Ovary (tissue), 9 donors: ENCODE results near the gene CERKL. TPM values are rescaled to one million over a fixed set of nuclear protein-coding genes. Genes with fewer than 3 reads are reported as not detected.

Source experiments
- DNase-seq, 5 donors: peaks; one replicate each; pipeline ENCODE4 v3.0.0-alpha.2; 2019 to 2020
- H3K27ac ChIP-seq, 2 donors: fragments of 200-600 bp; one replicate each; pipeline versions ENCODE4 v1.5.1 to v1.8.0; 2019 to 2022
- H3K27me3 ChIP-seq: fragments of 200-600 bp; one replicate; pipeline ENCODE4 v1.8.0; 2022
- H3K36me3 ChIP-seq: fragments of 200-600 bp; sonication (generic); one replicate; pipeline ENCODE4 v1.5.1; 2019
- H3K4me1 ChIP-seq: one replicate; pipeline ENCODE4 v1.8.1; 2013; ENCODE audit warnings: mild to moderate bottlenecking, moderate library complexity; ENCODE audit not compliant: insufficient read depth
- H3K4me3 ChIP-seq: fragments of 200-600 bp; sonication (generic); one replicate; pipeline ENCODE4 v1.5.1; 2017
- H3K9me3 ChIP-seq, 2 donors: fragments of 200-600 bp in 1 of 2; sonication (generic) in 1 of 2; one replicate each; pipeline versions ENCODE4 v1.5.1 to v1.8.1; 2013 to 2019; ENCODE audit warnings: mild to moderate bottlenecking in 1 of 2, moderate library complexity in 1 of 2
- EP300 ChIP-seq: sonication (generic); formaldehyde crosslinking; IDR thresholded peaks from one replicate; pipeline ENCODE4 v1.6.1; 2017; ENCODE audit warnings: antibody characterized with exemption
- POLR2A ChIP-seq: fragments of 450-650 bp; IDR thresholded peaks from one replicate; pipeline ENCODE4 v1.6.1; 2017; ENCODE audit warnings: antibody characterized with exemption, mild to moderate bottlenecking, moderate library complexity
- WGBS, 3 donors: extraction: QIAGEN DNeasy Blood & Tissue Kit in 1 of 3; methylation state at CpG; one replicate each; pipeline versions ENCODE4 v1.1.5 to v1.1.7; 2013 to 2017; 5-methylcytosine and 5-hydroxymethylcytosine counted together
- intact Hi-C, 4 donors: fragments of 100-400 bp; cut with DNase I; formaldehyde crosslinking; loops; one replicate each; pipeline versions ENCODE4 v1.11.0 to v1.15.1; 2022 to 2023
- polyA plus RNA-seq, 2 donors: library from polyadenylated mRNA; stranded (reverse); fragments of 200-250 nt in 1 of 2; fragments of 350-450 nt in 1 of 2; fragmentation: Illumina TruSeq in 1 of 2; extraction: RNeasy Lipid Tissue Mini Kit (QIAGEN cat#74804) in 1 of 2; gene quantifications; one replicate each; pipeline ENCODE4 v1.2.3, GENCODE V29; 2013 to 2014
- total RNA-seq, 7 donors: library from RNA; depleted of rRNA in 2 of 7; stranded (reverse); fragments of >200 nt in 2 of 7; fragmentation: NEBNext Ultra II Directional in 3 of 7; extraction: Animal tissue kit (Norgen Biotek cat#: 25700) in 3 of 7; gene quantifications; one replicate each; pipeline versions ENCODE4 v1.1.0 to v1.2.4, GENCODE V29; 2016 to 2023
- TF ChIP-seq, protein P1 (sequence below), 3 donors: fragments of 450-650 bp in 2 of 3; fragments of 200-600 bp in 1 of 3; IDR thresholded peaks; one replicate each; pipeline versions ENCODE4 v1.5.1 to v1.8.0; 2016 to 2022; ENCODE audit warnings: antibody characterized with exemption in 3 of 3, mild to moderate bottlenecking in 1 of 3
- donor health status: DM: no; HTN: no; CAD: no; lungs with moderate emphysema.
- donor health status: DM: no; HTN: no; CAD: no.
- donor health status: Bipolar disorder and iron deficiency.
- donor health status: DM: yes; HTN: yes; CAD: no.
- donor health status: DM: no; HTN: no; CAD: no.
- donor health status: DM: yes; HTN: yes; CAD: no.

The CERKL gene
- total and polyA plus RNA-seq, 9 donors: 0.11 to 6.5 (median 0.22) TPM; not detected in 2

DNA sequence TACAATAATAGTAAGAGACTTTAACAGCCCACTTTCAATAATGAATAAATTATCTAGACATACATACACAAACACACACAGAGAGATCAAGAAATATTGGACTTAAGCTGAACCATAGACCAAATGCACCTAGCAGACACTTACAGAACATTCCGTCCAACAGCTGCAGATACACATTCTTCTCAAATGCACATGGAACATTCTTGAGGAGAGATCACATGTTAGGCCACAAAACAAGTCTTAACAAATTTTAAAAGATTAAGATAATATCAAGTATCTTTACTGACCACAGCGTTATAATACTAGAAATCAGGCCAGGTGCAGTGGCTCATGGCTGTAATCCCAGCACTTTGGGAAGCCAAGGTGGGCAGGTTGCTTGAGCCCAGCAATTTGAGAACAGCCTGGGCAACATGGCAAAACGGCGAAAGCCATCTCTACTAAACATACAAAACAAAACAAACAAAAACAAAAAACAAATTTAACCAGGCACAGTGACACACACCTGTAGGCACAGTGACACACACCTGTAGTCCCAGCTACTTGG is 7.4 kb downstream of the CERKL start:
- no peaks in the 10 kb centered on the region for H3K36me3 ChIP-seq

DNA sequence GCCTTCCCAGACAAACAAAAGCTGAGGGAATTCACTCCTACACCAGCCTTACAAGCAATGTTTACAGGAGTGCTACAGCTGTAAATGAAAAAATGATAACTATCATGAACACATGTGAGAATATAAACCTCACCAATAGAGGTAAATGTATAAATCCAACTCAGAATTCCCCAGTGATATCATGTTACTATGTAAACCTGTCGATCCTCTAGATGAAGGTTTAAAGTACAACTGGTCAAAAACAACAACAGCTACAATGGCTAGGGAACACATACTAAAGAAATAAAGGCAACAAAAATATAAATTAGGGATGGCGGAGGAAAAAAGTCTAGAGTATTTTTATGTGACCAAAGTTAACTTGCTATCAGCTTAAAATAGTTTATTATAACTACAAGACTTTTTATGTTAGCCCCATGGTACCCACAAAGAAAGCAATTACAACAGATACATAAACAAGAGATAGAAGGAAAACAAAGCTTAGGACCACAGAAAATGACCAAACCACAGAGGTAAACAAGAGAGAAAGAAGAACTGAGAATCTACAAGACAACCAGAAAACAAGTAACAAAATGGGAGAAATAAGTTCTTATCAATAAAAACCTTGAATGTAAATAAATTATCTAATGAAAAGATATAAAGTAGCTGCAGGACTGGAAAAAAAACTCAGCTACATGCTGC is 8.3 kb downstream of the CERKL start:
- intact Hi-C loops: no loop called here
- WGBS, 3 donors: 81 to 88% (median 85%) methylated on average over 2 of the region's 2 CpGs
- no peaks in the 10 kb centered on the region for H3K9me3 ChIP-seq
- no peaks in the 10 kb centered on the region for H3K36me3 ChIP-seq
- H3K27me3 ChIP-seq: no peaks in the 10 kb centered on the region
- H3K4me3 ChIP-seq: no peak overlapping the region
- no peak for DNase-seq
- H3K4me1 ChIP-seq: no peaks in the 10 kb centered on the region
- H3K27ac ChIP-seq: no peak overlapping the region
- TF ChIP-seq EP300: no peak
- TF ChIP-seq, protein P1, sequence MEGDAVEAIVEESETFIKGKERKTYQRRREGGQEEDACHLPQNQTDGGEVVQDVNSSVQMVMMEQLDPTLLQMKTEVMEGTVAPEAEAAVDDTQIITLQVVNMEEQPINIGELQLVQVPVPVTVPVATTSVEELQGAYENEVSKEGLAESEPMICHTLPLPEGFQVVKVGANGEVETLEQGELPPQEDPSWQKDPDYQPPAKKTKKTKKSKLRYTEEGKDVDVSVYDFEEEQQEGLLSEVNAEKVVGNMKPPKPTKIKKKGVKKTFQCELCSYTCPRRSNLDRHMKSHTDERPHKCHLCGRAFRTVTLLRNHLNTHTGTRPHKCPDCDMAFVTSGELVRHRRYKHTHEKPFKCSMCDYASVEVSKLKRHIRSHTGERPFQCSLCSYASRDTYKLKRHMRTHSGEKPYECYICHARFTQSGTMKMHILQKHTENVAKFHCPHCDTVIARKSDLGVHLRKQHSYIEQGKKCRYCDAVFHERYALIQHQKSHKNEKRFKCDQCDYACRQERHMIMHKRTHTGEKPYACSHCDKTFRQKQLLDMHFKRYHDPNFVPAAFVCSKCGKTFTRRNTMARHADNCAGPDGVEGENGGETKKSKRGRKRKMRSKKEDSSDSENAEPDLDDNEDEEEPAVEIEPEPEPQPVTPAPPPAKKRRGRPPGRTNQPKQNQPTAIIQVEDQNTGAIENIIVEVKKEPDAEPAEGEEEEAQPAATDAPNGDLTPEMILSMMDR (IDR thresholded peaks at IDR 0.05): no peak
- TF ChIP-seq POLR2A: no peak

More for the DNA sequence above, 7.4 kb downstream of the CERKL start:
- H3K4me1 ChIP-seq: no peaks in the 10 kb centered on the region
- no peaks in the 10 kb centered on the region for H3K27me3 ChIP-seq
- no peak for DNase-seq
- intact Hi-C loops: no loop called here
- no peak overlapping the region for H3K27ac ChIP-seq
- no peak overlapping the region for H3K4me3 ChIP-seq
- TF ChIP-seq POLR2A (no peak), EP300 (no peak)
- TF ChIP-seq, protein P1 (IDR thresholded peaks at IDR 0.05): no peak
- H3K9me3 ChIP-seq: no peaks in the 10 kb centered on the region
- WGBS, 3 donors: 84 to 90% (median 88%) methylated on average over 4 of the region's 4 CpGs

- TF ChIP-seq POLR2A: no peak
- TF ChIP-seq, protein P1 (IDR thresholded peaks at IDR 0.05): no peak
- no peak for TF ChIP-seq EP300
- Histone ChIP-seq H3K9me3 (no peaks in the 10 kb centered on the region), H3K4me1 (no peaks in the 10 kb centered on the region), H3K27me3 (no peaks in the 10 kb centered on the region), H3K27ac (no peak overlapping the region), H3K4me3 (no peak overlapping the region), H3K36me3 (no peaks in the 10 kb centered on the region)
- DNase-seq: no peak
- intact Hi-C loops: no loop called here
- WGBS, 3 donors: 82 to 87% (median 86%) methylated on average over 1 of the region's 1 CpG
Measured at GRCh38 chr2:181646415-181646987, 10.4 kb downstream of the CERKL start.

DNA sequence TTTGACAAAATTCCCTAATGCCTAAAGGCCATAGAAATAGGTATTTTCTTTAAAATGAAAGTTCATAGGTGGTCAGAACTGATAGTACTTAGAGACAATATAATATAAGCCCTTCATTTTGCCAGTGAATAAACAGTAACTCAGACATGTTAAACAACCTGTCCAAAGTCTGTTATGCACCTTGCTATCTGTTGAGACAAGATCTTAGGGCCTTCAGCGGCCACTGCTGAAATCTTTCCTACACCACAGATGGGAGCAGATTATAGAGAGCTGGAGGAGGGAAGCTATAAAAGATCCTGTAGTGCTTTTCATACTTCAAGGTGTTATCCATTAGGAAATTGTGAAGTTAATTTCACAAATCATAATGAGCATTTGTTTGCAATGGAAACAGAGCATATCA is 13.8 kb downstream of the CERKL start:
- Histone ChIP-seq H3K4me3 (no peak overlapping the region), H3K9me3 (no peaks in the 10 kb centered on the region), H3K4me1 (no peaks in the 10 kb centered on the region), H3K36me3 (no peaks in the 10 kb centered on the region), H3K27ac (no peak overlapping the region), H3K27me3 (no peaks in the 10 kb centered on the region)
- no peak for DNase-seq
- intact Hi-C loops: no loop called here
- TF ChIP-seq EP300: no peak
- 74 to 90% (median 74%) methylated on average over 1 of the region's 1 CpG for WGBS, 3 donors

DNA sequence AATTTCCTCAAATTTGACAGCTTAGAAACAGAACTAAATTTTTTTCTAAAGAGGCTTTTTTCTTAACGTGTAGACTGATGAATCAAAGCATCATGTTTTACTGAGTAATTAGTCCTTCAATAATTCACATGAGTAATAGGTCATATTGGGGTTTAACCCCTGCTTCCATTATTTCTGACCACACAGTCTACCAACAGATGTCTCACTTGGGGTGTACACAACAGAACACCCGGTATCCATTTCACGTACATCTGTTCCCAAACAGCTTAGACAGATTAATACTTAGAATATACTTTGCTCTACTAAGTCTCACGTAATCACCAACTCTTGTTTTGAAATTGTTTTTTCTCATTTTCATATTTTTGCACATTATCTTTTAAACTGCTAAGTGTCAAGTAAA is 14.8 kb downstream of the CERKL start:
- no peak overlapping the region for H3K4me3 ChIP-seq
- 26 to 51% (median 29%) methylated on average over 4 of the region's 4 CpGs for WGBS, 3 donors
- H3K27ac ChIP-seq: no peak overlapping the region

More for the DNA sequence above, 14.8 kb downstream of the CERKL start:
- H3K9me3 ChIP-seq: no peaks in the 10 kb centered on the region
- no peaks in the 10 kb centered on the region for H3K36me3 ChIP-seq
- peaks cover 2% of the 10 kb centered on the region for H3K27me3 ChIP-seq
- DNase-seq: no peak
- TF ChIP-seq POLR2A (no peak), EP300 (no peak)
- TF ChIP-seq, protein P1 (IDR thresholded peaks at IDR 0.05): no peak
- H3K4me1 ChIP-seq: no peaks in the 10 kb centered on the region
- intact Hi-C loops: no loop called here
